GM12878 (cell line): ENCODE measurements around the gene SYCP2. TPM values are rescaled to one million over a fixed set of nuclear protein-coding genes. Genes with fewer than 3 reads are reported as not detected.

Experiments
- ATF7 ChIP-seq: fragments of 450-650 bp; IDR thresholded peaks from 2 replicates; pipeline ENCODE4 v1.6.1; 2016; ENCODE audit warnings: low read depth, mild to moderate bottlenecking
- BHLHE40 ChIP-seq, 2 experiments: fragments of 450-650 bp in 1 of 2; IDR thresholded peaks; 2 replicates each; pipeline ENCODE4 v1.6.1; 2011 to 2017; ENCODE audit warnings: low read depth in 2 of 2, borderline replicate concordance in 1 of 2, improper control_type of control experiment in 1 of 2, low read length in 1 of 2, mild to moderate bottlenecking in 1 of 2
- CBX3 ChIP-seq: fragments of 200-600 bp; sonication (generic); IDR thresholded peaks from 2 replicates; pipeline ENCODE4 v1.6.1; 2016; ENCODE audit warnings: low read depth, borderline replicate concordance
- CBX5 ChIP-seq: sonication (generic); IDR thresholded peaks from 2 replicates; pipeline ENCODE4 v1.6.1; 2016; ENCODE audit warnings: low read depth, moderate library complexity, mild to moderate bottlenecking, inconsistent platforms
- CHD1 ChIP-seq: IDR thresholded peaks from 2 replicates; pipeline ENCODE4 v1.6.1; 2012; ENCODE audit warnings: low read depth, low read length, improper control_type of control experiment
- DPF2 ChIP-seq: fragments of 450-650 bp; IDR thresholded peaks from 2 replicates; pipeline ENCODE4 v1.6.1; 2017; ENCODE audit warnings: mild to moderate bottlenecking
- FOXK2 ChIP-seq: fragments of 450-650 bp; IDR thresholded peaks from 2 replicates; pipeline ENCODE4 v1.6.1; 2017; ENCODE audit warnings: mild to moderate bottlenecking, moderate library complexity
- HSF1 ChIP-seq: fragments of 150-350 bp; IDR thresholded peaks from 2 replicates; pipeline ENCODE4 v1.6.1; 2014; ENCODE audit warnings: mild to moderate bottlenecking, low read depth, low read length
- LARP7 ChIP-seq: fragments of 450-650 bp; IDR thresholded peaks from 2 replicates; pipeline ENCODE4 v1.6.1; 2017; ENCODE audit warnings: mild to moderate bottlenecking
- MLLT1 ChIP-seq: fragments of 450-650 bp; IDR thresholded peaks from 2 replicates; pipeline ENCODE4 v1.6.1; 2016; ENCODE audit warnings: mild to moderate bottlenecking
- MYC ChIP-seq: IDR thresholded peaks from 2 replicates; pipeline ENCODE4 v1.6.1; 2011; ENCODE audit warnings: mild to moderate bottlenecking, low read length, moderate library complexity, inconsistent platforms; ENCODE audit not compliant: insufficient read depth, insufficient replicate concordance, insufficient read length, severe bottlenecking
- POLR2A ChIP-seq: IDR thresholded peaks from 2 replicates; pipeline ENCODE4 v1.6.1; 2011; ENCODE audit warnings: low read depth, mild to moderate bottlenecking, low read length
- POLR2AphosphoS2 ChIP-seq: IDR thresholded peaks from 2 replicates; pipeline ENCODE4 v1.6.1; 2011; ENCODE audit warnings: low read depth, mild to moderate bottlenecking, low read length, improper control_type of control experiment, moderate library complexity
- RBBP5 ChIP-seq: fragments of 200-600 bp; sonication (generic); conservative IDR thresholded peaks from 2 replicates; pipeline ENCODE4 v1.6.1; 2016
- SIX5 ChIP-seq: IDR thresholded peaks from 2 replicates; pipeline ENCODE4 v1.6.1; 2011; ENCODE audit warnings: mild to moderate bottlenecking, low read depth, low read length, moderate library complexity; ENCODE audit not compliant: severe bottlenecking
- TCF12 ChIP-seq: IDR thresholded peaks from 2 replicates; pipeline ENCODE4 v1.6.1; 2011; ENCODE audit warnings: low read depth, mild to moderate bottlenecking, low read length
- ZNF592 ChIP-seq: fragments of 450-650 bp; IDR thresholded peaks from 2 replicates; pipeline ENCODE4 v1.6.1; 2017; ENCODE audit warnings: mild to moderate bottlenecking, moderate library complexity
- ZZZ3 ChIP-seq: IDR thresholded peaks from 2 replicates; pipeline ENCODE4 v1.6.1; 2011; ENCODE audit warnings: low read depth; ENCODE audit not compliant: control insufficient read depth, insufficient read length
- polyA plus RNA-seq, 11 experiments: library from polyadenylated mRNA; depleted of rRNA in 4 of 11; unstranded in 6 of 11; stranded (reverse) in 5 of 11; fragments of >200 nt; fragmentation: Nextera tagmentation in 4 of 11; fragmentation: Illumina TruSeq in 1 of 11; extraction: Ambion mirVana in 4 of 11; extraction: Trizol in 1 of 11; gene quantifications; 1 replicate in 1 of 11; 2 replicates in 10 of 11; pipeline versions ENCODE4 v1.2.1 to v1.2.3, GENCODE V29; 2011 to 2016; ENCODE audit warnings: inconsistent platforms in 2 of 11, missing spikeins in 2 of 11, low read depth in 1 of 11
- total RNA-seq, 4 experiments: library from RNA; depleted of rRNA in 3 of 4; stranded (reverse); fragments of >200 nt in 3 of 4; fragmentation: Illumina TruSeq in 1 of 4; extraction: Trizol in 1 of 4; gene quantifications; 2 replicates each; pipeline versions ENCODE4 v1.2.1 to v1.2.3, GENCODE V29; 2013 to 2021
- TF ChIP-seq, protein P1 (sequence below): fragments of 450-650 bp; formaldehyde crosslinking; IDR thresholded peaks from 2 replicates; pipeline ENCODE4 v1.4.0; 2022; ENCODE audit warnings: mild to moderate bottlenecking, moderate library complexity

SYCP2 gene
- total and polyA plus RNA-seq, 10 of the 15 experiments (the other 5 are each of a cell fraction or from before 2014, with no cell fraction given) = 0.01 to 0.18 (median 0.09) TPM; not detected in 2

DNA sequence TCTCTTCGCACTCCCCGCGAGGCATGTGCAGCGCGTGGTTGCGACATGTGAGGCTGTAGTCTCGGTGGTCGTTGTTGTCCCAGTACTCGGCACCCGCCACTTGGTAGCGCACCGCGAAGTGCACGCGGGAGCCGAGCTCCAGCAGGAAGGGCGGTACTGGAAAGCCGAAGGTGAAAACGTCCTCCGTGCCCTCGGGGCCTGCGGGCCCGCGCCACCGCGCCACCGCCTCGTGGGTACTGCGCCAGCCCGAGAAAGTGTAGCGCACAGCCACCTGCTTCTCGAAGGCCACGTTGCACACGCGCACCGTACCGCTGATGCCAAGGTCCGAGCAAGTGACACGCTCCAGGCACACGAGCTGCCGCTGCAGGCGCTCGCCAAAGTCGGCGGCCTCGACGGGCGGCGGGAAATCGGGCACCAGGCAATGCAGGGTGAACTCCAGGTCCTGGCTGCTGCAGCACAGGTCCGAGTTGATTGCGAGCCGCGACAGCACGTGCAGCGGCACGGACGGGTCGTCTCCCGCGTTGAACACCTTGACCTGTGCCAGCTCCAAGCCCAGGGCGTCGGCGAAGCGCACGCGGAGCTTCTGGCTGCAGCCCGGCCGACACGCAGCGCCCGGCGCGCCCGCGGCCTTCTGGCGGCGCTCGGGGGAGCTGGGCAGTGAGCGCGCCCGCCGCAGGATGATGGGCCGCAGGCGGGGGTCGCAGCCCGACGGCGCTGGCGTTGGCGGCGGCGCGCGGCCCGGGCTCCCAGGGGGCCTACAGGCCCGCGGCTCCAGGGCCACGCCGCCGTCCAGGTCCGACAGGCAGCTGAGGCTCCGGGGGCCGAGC is 5.8 kb upstream of the SYCP2 start (continued):
- TF ChIP-seq ZNF592 (no peak), MYC (no peak), POLR2AphosphoS2 (no peak), ZZZ3 (no peak), DPF2 (no peak), CBX3 (no peak), BHLHE40 (IDR thresholded peaks at IDR 0.05; ENCODE audit: borderline replicate concordance in 1 of 2, low read depth in 2 of 2, low read length in 1 of 2) (peak in 1 of 2 experiments; percentile 59; a peak in 2 of 4 replicates), SIX5 (no peak), TCF12 (no peak), ATF7 (no peak), POLR2A (0 out of 2 replicates have a peak, but pooled peaks have one; percentile 47), MLLT1 (peak; percentile 58; the same call in 1 of the 2 replicates), LARP7 (0 out of 2 replicates have a peak, but pooled peaks have one; percentile 29), FOXK2 (no peak), HSF1 (no peak), CBX5 (no peak), CHD1 (no peak), RBBP5 (no peak)
- TF ChIP-seq, protein P1, sequence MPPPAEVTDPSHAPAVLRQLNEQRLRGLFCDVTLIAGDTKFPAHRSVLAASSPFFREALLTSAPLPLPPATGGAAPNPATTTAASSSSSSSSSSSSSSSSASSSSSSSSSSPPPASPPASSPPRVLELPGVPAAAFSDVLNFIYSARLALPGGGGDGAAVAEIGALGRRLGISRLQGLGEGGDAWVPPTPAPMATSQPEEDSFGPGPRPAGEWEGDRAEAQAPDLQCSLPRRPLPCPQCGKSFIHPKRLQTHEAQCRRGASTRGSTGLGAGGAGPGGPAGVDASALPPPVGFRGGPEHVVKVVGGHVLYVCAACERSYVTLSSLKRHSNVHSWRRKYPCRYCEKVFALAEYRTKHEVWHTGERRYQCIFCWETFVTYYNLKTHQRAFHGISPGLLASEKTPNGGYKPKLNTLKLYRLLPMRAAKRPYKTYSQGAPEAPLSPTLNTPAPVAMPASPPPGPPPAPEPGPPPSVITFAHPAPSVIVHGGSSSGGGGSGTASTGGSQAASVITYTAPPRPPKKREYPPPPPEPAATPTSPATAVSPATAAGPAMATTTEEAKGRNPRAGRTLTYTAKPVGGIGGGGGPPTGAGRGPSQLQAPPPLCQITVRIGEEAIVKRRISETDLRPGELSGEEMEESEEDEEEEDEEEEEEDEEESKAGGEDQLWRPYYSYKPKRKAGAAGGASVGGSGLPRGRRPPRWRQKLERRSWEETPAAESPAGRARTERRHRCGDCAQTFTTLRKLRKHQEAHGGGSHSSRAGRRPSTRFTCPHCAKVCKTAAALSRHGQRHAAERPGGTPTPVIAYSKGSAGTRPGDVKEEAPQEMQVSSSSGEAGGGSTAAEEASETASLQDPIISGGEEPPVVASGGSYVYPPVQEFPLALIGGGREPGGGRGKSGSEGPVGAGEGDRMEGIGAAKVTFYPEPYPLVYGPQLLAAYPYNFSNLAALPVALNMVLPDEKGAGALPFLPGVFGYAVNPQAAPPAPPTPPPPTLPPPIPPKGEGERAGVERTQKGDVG (CRISPR knock-in tag) = no peak
